Thyroid gland (tissue), 4 donors: ENCODE measurements around the gene SURF1.

Experiments
- POLR2A ChIP-seq, 2 donors: fragments of 450-650 bp; IDR thresholded peaks; one replicate each; pipeline ENCODE4 v1.6.1; 2017; ENCODE audit warnings: antibody characterized with exemption in 2 of 2, mild to moderate bottlenecking in 2 of 2, moderate library complexity in 1 of 2
- TF ChIP-seq, protein P1 (sequence below), 6 experiments: fragments of 200-600 bp in 3 of 6; fragments of 450-650 bp in 3 of 6; sonication (generic) in 3 of 6; IDR thresholded peaks; one replicate each; pipeline ENCODE4 v1.5.1; 2016 to 2019; ENCODE audit warnings: antibody characterized with exemption in 6 of 6, mild to moderate bottlenecking in 2 of 6, inconsistent platforms in 1 of 6, moderate library complexity in 1 of 6

- TF ChIP-seq, protein P1, sequence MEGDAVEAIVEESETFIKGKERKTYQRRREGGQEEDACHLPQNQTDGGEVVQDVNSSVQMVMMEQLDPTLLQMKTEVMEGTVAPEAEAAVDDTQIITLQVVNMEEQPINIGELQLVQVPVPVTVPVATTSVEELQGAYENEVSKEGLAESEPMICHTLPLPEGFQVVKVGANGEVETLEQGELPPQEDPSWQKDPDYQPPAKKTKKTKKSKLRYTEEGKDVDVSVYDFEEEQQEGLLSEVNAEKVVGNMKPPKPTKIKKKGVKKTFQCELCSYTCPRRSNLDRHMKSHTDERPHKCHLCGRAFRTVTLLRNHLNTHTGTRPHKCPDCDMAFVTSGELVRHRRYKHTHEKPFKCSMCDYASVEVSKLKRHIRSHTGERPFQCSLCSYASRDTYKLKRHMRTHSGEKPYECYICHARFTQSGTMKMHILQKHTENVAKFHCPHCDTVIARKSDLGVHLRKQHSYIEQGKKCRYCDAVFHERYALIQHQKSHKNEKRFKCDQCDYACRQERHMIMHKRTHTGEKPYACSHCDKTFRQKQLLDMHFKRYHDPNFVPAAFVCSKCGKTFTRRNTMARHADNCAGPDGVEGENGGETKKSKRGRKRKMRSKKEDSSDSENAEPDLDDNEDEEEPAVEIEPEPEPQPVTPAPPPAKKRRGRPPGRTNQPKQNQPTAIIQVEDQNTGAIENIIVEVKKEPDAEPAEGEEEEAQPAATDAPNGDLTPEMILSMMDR (IDR thresholded peaks at IDR 0.05) = no peak
- TF ChIP-seq POLR2A (IDR thresholded peaks at IDR 0.05) = no peak
These were observed 34.4 kb upstream of the SURF1 start for GRCh38 chr9:133390713-133391112.
